Measurements from ENCODE around the gene ASAP2.

The ASAP2 gene

DNA sequence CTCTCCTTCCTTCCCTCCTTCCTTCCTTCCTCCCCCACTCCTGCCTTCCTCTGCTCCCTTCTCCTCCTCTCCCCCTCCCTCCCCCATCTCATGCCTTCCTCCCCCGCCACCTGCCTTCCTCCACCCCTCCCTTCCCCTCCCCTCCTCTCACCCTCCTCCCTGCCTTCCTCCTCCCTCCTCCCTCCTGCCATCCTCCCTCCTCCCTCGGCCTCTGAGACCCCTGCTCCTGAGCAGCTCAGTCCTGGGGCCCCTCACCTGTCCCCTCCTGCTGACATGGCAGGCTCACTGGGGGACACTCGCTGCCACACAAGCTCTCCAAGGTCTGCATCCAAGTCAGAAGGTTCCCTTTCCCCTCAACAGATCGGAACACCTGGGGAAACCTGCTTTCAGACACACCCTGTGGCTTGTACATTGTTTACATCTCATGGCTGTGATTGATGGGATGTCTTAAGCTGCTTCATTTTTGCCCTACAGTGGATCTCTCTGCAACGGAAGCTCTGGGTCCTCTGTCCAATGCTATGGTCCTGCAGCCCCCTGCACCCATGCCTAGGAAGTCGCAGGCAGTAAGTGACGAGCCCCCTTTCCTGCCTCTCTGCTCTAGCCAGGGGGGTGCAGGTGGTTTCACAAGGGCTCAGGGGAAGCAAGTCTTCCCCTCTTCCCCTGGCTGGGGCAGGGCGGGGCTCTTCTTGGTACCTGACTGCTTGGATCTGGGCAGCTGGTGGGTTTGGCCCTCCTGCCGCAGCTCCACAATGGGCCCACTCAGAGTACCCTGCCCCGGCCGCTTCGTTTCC is 193.9 kb downstream of the ASAP2 start:
- H3K27ac ChIP-seq (ENCODE audit: low read depth, low read length, severe bottlenecking): no peak overlapping the region
- no peaks in the 10 kb centered on the region for H3K9me3 ChIP-seq (ENCODE audit: control insufficient read depth, low read length)
- 87 to 90% methylated on average over 9 of the region's 12 CpGs for WGBS, 2 experiments (ENCODE audit: insufficient coverage in 2 of 2)
- H3K4me1 ChIP-seq (ENCODE audit: control insufficient read depth, insufficient read depth, low read length, poor library complexity, severe bottlenecking): no peaks in the 10 kb centered on the region
- H3K4me3 ChIP-seq (ENCODE audit: extremely low read depth, insufficient read depth, low read length, poor library complexity, severe bottlenecking): no peak overlapping the region
- peaks cover 73% of the 10 kb centered on the region for H3K36me3 ChIP-seq (ENCODE audit: control insufficient read depth, insufficient read depth, low read length)

DNA sequence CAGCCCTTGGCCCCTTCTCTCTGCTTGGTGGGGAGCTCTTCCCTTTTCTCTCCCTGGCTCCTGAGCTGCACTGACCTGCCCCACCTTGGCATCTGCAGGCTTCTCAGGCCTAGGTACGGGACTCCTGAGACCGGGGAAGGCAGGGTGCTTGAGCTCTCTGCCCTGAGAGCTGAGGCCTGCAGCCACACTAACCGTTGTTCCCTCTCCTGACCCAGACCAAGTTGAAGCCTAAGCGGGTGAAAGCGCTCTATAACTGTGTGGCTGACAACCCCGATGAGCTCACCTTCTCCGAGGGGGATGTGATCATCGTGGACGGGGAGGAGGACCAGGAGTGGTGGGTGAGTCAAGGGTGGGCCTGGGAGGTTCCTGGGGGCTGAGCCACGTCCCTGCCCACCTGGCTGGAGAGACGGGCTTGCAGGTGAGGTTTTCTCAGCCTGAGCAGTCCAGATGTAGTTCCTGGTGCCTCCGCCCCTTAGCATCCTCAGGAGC is 194.5 kb downstream of the ASAP2 start:
- Histone ChIP-seq H3K9me3 (ENCODE audit: control insufficient read depth, low read length) (no peaks in the 10 kb centered on the region), H3K27ac (ENCODE audit: low read depth, low read length, severe bottlenecking) (no peak overlapping the region), H3K4me3 (ENCODE audit: extremely low read depth, insufficient read depth, low read length, poor library complexity, severe bottlenecking) (no peak overlapping the region), H3K36me3 (ENCODE audit: control insufficient read depth, insufficient read depth, low read length) (peaks cover 74% of the 10 kb centered on the region), H3K4me1 (ENCODE audit: control insufficient read depth, insufficient read depth, low read length, poor library complexity, severe bottlenecking) (no peaks in the 10 kb centered on the region)
- 87 to 96% methylated on average over 5 to 11 of the region's 12 CpGs for WGBS, 2 experiments (ENCODE audit: insufficient coverage in 2 of 2)

DNA sequence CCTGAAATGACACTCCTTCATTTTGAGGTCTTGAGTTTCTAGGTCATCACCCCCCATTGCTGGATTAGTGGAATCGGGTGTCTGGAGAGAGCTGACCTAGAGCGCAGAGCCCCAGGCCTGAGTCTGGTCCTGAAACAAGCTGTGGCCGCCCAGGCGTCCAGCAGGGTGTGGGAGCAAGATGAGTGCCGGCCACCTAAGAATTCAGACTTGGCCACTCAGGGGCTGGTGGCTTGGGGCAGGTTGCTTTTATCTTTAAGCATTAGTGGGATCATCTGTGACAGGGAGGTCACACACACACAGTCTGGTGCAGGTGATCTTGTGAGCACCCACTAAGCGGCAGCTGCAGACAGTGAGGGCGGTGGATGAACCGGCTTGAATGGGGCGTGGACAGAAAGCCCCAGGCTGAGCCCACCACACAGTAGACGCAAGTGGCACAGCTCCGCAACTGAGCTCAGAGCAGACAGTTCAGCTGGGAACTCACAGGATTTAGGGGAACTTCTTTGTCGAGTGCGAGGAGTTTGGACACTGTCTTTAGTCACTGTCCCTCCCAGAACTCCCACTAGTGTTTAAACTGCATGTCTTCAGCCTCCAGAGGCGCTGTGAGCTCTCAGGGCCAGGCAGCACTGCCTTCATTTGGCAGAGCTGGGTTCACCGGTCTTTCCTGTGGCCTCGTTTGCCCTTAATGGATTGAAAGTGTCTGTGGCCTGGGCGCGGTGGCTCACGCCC is 195.2 kb downstream of the ASAP2 start:
- H3K4me1 ChIP-seq (ENCODE audit: control insufficient read depth, insufficient read depth, low read length, poor library complexity, severe bottlenecking): no peaks in the 10 kb centered on the region
- no peak overlapping the region for H3K27ac ChIP-seq (ENCODE audit: low read depth, low read length, severe bottlenecking)
- peaks cover 69% of the 10 kb centered on the region for H3K36me3 ChIP-seq (ENCODE audit: control insufficient read depth, insufficient read depth, low read length)
- WGBS, 2 experiments (ENCODE audit: insufficient coverage in 2 of 2): 91 to 92% methylated on average over 17 to 19 of the region's 19 CpGs
- no peak overlapping the region for H3K4me3 ChIP-seq (ENCODE audit: extremely low read depth, insufficient read depth, low read length, poor library complexity, severe bottlenecking)
- no peaks in the 10 kb centered on the region for H3K9me3 ChIP-seq (ENCODE audit: control insufficient read depth, low read length)

DNA sequence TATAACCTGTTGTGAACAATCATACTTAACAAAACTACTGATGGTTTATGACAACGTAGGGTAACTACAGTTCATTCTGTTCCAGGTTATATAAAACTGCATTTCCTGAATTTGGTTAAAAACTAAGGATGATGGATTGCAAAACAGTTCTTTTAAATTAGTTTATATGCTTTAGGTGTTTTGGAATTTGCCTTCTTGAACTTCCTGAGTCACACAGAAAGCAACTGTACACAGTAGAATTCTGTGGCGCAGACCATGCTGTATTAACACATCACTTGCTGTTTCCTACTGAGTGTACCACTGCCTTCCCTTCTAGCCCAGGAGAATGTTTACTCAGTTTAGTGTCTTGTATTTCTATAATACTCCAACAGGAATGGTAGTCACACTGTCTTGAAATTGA is 197.3 kb downstream of the ASAP2 start:
- Histone ChIP-seq H3K36me3 (ENCODE audit: control insufficient read depth, insufficient read depth, low read length) (peaks cover 67% of the 10 kb centered on the region), H3K4me3 (ENCODE audit: extremely low read depth, insufficient read depth, low read length, poor library complexity, severe bottlenecking) (no peak overlapping the region), H3K9me3 (ENCODE audit: control insufficient read depth, low read length) (no peaks in the 10 kb centered on the region), H3K4me1 (ENCODE audit: control insufficient read depth, insufficient read depth, low read length, poor library complexity, severe bottlenecking) (no peaks in the 10 kb centered on the region), H3K27ac (ENCODE audit: low read depth, low read length, severe bottlenecking) (no peak overlapping the region)
- 83% methylated on average over 1 of the region's 2 CpGs for WGBS, 2 experiments (ENCODE audit: insufficient coverage in 2 of 2)

DNA sequence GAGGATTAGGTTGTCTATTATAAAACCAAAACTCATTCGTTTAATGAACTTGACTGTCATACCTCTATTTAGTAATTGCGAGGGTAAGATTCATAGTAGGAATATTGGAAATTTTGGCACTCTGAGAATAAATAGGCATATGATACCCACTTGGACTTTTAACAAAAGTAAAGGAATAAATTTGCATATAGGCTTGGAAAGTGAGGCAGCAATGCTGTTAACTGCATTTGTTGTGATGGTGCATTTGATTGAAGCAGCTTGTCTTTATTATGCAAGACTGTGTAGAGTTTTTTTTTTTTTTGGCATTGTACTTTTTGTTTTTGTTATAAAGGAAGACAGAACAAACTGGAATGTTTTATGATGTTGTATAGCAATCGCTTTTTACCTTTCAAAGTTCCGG is 197.8 kb downstream of the ASAP2 start:
- WGBS, 2 experiments (ENCODE audit: insufficient coverage in 2 of 2): no CpG with 5 or more reads among the region's 4 CpGs
- Histone ChIP-seq H3K9me3 (ENCODE audit: control insufficient read depth, low read length) (no peaks in the 10 kb centered on the region), H3K4me1 (ENCODE audit: control insufficient read depth, insufficient read depth, low read length, poor library complexity, severe bottlenecking) (no peaks in the 10 kb centered on the region), H3K4me3 (ENCODE audit: extremely low read depth, insufficient read depth, low read length, poor library complexity, severe bottlenecking) (no peak overlapping the region), H3K36me3 (ENCODE audit: control insufficient read depth, insufficient read depth, low read length) (peaks cover 70% of the 10 kb centered on the region), H3K27ac (ENCODE audit: low read depth, low read length, severe bottlenecking) (no peak overlapping the region)

DNA sequence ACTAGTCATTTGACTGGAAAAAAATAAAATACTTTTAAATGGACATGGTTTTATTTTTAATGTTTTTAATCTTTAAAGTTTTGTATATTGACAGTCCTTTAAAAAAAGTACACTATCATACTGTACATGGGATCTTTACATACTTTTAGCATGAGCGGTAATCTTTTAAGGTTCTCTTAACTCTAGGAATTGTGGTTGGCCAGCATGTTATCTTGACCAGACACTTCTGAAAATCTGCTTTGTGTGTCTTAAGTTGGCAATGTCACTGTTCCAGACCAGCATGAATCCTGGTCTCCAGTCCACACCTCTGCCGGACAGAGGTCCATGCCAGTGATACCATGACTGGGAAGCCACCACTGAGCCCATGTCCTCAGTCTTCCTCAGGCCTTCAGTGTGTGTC is 199.0 kb downstream of the ASAP2 start:
- Histone ChIP-seq H3K4me1 (ENCODE audit: control insufficient read depth, insufficient read depth, low read length, poor library complexity, severe bottlenecking) (no peaks in the 10 kb centered on the region), H3K27ac (ENCODE audit: low read depth, low read length, severe bottlenecking) (no peak overlapping the region), H3K4me3 (ENCODE audit: extremely low read depth, insufficient read depth, low read length, poor library complexity, severe bottlenecking) (no peak overlapping the region), H3K9me3 (ENCODE audit: control insufficient read depth, low read length) (no peaks in the 10 kb centered on the region), H3K36me3 (ENCODE audit: control insufficient read depth, insufficient read depth, low read length) (peaks cover 73% of the 10 kb centered on the region)
- WGBS, 2 experiments (ENCODE audit: insufficient coverage in 2 of 2): 96 to 100% methylated on average over 2 of the region's 2 CpGs

DNA sequence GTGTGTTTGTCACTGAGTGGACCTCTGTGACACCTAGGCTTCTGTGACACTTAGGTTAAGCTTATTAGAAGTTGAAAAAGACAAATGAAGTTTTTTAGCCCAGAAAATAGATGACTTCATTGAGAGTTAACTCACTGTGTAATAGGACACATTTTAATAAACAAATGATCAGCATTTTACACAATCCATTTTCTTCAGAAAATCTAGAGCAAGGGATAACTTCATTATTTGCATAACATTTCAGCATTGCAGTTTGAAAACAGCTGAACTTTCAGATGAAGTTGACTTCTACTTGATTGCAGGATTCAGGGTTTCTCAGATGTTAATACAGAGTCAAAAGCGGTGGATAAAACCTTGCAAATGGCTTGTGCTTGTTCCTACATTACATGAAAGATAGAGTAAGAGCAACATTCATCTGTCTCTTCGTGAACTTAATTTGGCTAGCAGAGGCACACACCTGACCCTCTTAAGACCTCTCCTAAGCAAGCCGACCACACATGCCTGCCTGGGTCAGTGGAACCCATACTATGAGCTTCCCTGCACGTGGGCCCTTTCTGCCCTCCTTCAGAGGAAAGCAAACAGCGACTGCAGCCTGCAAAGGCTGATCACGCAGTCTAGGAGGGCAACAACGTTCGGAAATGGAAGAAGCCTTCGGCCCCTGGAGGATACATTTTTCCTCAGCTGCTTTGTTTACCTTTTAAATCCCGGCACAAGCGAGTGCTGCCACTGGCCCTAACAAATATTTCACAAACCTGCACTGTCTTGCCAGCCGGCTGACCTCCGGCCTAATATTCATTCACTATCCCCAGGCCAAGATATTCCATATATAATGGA is 200.1 kb downstream of the ASAP2 start:
- WGBS, 2 experiments (ENCODE audit: insufficient coverage in 2 of 2): 87% methylated on average over 10 to 13 of the region's 13 CpGs
- no peak overlapping the region for H3K4me3 ChIP-seq (ENCODE audit: extremely low read depth, insufficient read depth, low read length, poor library complexity, severe bottlenecking)
- peaks cover 72% of the 10 kb centered on the region for H3K36me3 ChIP-seq (ENCODE audit: control insufficient read depth, insufficient read depth, low read length)
- H3K27ac ChIP-seq (ENCODE audit: low read depth, low read length, severe bottlenecking): peak overlapping the region; percentile 23
- H3K4me1 ChIP-seq (ENCODE audit: control insufficient read depth, insufficient read depth, low read length, poor library complexity, severe bottlenecking): no peaks in the 10 kb centered on the region
- H3K9me3 ChIP-seq (ENCODE audit: control insufficient read depth, low read length): no peaks in the 10 kb centered on the region

DNA sequence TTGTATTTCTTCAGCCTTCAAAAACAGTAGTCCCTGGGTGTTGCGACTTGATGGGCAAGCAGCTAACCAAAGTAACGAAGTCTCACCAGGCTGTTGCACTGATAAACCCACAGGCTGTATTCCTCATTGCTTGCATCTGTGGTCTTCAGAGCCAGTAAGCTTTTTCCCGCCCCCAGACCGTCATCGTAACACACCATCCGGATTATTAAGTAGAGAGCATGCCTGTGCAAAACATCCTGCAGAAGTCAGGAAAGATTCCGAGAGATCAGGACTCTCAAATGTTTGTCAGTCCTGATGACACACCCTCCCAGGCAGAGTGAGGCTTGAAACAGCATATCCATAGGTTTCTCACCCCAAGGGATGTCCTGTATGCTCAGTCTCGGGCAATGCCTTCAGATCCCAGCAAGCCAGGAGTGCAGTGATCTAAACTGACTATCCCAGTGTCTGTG is 200.8 kb downstream of the ASAP2 start:
- H3K4me1 ChIP-seq (ENCODE audit: control insufficient read depth, insufficient read depth, low read length, poor library complexity, severe bottlenecking): no peaks in the 10 kb centered on the region
- H3K9me3 ChIP-seq (ENCODE audit: control insufficient read depth, low read length): no peaks in the 10 kb centered on the region
- WGBS, 2 experiments (ENCODE audit: insufficient coverage in 2 of 2): 96 to 97% methylated on average over 7 to 8 of the region's 8 CpGs
- H3K36me3 ChIP-seq (ENCODE audit: control insufficient read depth, insufficient read depth, low read length): peaks cover 71% of the 10 kb centered on the region
- no peak overlapping the region for H3K27ac ChIP-seq (ENCODE audit: low read depth, low read length, severe bottlenecking)
- H3K4me3 ChIP-seq (ENCODE audit: extremely low read depth, insufficient read depth, low read length, poor library complexity, severe bottlenecking): no peak overlapping the region

DNA sequence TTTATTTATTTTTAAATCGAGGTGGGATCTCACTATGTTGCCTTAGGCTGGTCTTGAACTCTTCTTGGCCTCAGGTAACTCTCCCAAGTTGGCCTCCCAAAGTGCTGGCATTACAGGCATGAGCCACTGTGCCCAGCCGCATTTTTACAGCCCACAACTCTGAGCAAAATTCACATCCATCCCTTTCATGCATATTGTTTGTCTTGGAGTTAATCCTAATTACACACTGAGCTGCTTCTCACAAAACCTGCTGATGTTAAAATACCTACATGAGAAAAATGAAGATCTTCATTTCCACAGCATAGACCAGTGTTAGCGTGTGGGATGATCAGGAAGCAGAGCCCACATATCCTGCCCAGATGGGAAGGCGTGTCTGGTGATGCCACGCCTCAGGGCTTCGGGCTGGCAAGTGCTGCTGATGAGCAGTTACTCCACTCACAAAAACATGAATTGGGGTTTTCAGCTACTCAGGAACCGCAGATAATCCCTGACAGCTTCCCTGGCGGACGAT is 202.1 kb downstream of the ASAP2 start:
- H3K4me3 ChIP-seq (ENCODE audit: extremely low read depth, insufficient read depth, low read length, poor library complexity, severe bottlenecking): no peak overlapping the region
- H3K9me3 ChIP-seq (ENCODE audit: control insufficient read depth, low read length): no peaks in the 10 kb centered on the region
- peaks cover 68% of the 10 kb centered on the region for H3K36me3 ChIP-seq (ENCODE audit: control insufficient read depth, insufficient read depth, low read length)
- 91 to 99% methylated on average over 7 to 8 of the region's 9 CpGs for WGBS, 2 experiments (ENCODE audit: insufficient coverage in 2 of 2)
- no peaks in the 10 kb centered on the region for H3K4me1 ChIP-seq (ENCODE audit: control insufficient read depth, insufficient read depth, low read length, poor library complexity, severe bottlenecking)
- no peak overlapping the region for H3K27ac ChIP-seq (ENCODE audit: low read depth, low read length, severe bottlenecking)

DNA sequence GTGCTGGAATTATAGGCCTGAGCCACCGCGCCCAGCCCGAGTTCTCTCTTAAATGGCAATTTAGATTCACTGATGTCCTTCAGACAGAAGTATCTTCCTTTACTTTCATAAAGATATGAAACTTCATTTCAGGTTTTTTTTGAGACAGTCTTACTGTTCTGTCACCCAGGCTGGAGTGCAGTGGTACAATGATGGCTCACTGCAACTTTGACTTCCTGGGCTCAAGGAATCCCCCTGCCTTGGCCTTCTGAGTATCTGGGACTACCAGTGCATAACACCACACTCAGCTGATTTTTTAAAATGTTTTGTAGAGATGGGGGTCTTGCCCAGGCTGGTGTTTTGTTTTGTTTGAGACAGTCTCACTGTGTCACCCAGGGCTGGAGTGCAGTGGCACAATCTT is 203.5 kb downstream of the ASAP2 start:
- 100% methylated on average over 3 of the region's 3 CpGs for WGBS, 2 experiments (ENCODE audit: insufficient coverage in 2 of 2)
- H3K36me3 ChIP-seq (ENCODE audit: control insufficient read depth, insufficient read depth, low read length): peaks cover 66% of the 10 kb centered on the region

More for the DNA sequence above, 203.5 kb downstream of the ASAP2 start:
- Histone ChIP-seq H3K27ac (ENCODE audit: low read depth, low read length, severe bottlenecking) (no peak overlapping the region), H3K9me3 (ENCODE audit: control insufficient read depth, low read length) (no peaks in the 10 kb centered on the region), H3K4me3 (ENCODE audit: extremely low read depth, insufficient read depth, low read length, poor library complexity, severe bottlenecking) (no peak overlapping the region), H3K4me1 (ENCODE audit: control insufficient read depth, insufficient read depth, low read length, poor library complexity, severe bottlenecking) (no peaks in the 10 kb centered on the region)

Measured in mesodermal cell (in vitro differentiated cells).